GM10266 (cell line): ENCODE measurements around the gene METTL16.

Experiments used
- DNase-seq: peaks from one replicate; pipeline ENCODE4 v3.0.0; 2012; ENCODE audit errors: extremely low spot score
- CTCF ChIP-seq: IDR thresholded peaks from 2 replicates; pipeline ENCODE4 v1.5.1; 2012; ENCODE audit warnings: mild to moderate bottlenecking, low read depth; ENCODE audit not compliant: control insufficient read depth, insufficient read depth; ENCODE audit errors: missing control alignments

Gene METTL16

GRCh38 chr17:2402544-2402943 is 109.1 kb downstream of the METTL16 start:
- no peak for DNase-seq
- no peak for TF ChIP-seq CTCF

GRCh38 chr17:2401426-2402221 is 110.1 kb downstream of the METTL16 start:
- peak; percentile 97 for DNase-seq
- no peak for TF ChIP-seq CTCF

- TF ChIP-seq CTCF: no peak
- DNase-seq: peak; percentile 98
These were observed 110.7 kb downstream of the METTL16 start, which contains the start of gene MNT for GRCh38 chr17:2400877-2401425. MNT (minus strand) TSS chr17:2401060; CDS start chr17:2400712, 348 bp downstream.

GRCh38 chr17:2400474-2400866 is 111.2 kb downstream of the METTL16 start:
- peak; percentile 65 for DNase-seq
- no peak for TF ChIP-seq CTCF

- DNase-seq: peak; percentile 98
These were observed 111.9 kb downstream of the METTL16 start for GRCh38 chr17:2399572-2400473.

GRCh38 chr17:2398655-2399571 is 112.8 kb downstream of the METTL16 start:
- TF ChIP-seq CTCF: no peak
- peak; percentile 56 for DNase-seq

More at GRCh38 chr17:2399572-2400473, 111.9 kb downstream of the METTL16 start:
- no peak for TF ChIP-seq CTCF
